HG03095 (cell line): ENCODE measurements around the gene SET.

Experiments
- ATAC-seq: cut with Tn5 transposase; IDR thresholded peaks from one replicate; pipeline ENCODE4 v1.9.1; 2021; ENCODE audit warnings: moderate library complexity; ENCODE audit not compliant: unreplicated experiment

SET gene

DNA sequence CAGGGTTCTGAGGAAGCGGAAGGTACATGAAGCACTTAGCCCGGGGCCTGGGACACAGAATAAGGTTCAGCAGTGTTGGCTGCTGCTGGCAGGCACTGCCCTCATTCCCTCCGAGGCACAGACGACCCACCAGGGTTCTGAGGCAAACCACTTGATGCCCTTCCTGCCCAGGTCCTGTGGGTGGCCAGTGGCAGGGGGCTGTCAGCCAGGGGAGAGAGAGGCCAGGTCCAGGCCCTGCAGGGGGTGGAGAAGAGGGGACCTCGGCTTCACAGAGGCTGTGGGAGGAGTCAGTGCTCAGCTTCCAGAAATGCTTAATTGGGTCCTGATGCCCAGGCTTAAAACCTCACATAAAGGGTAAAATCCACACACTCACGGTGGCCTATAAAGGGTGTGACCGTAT is 39.3 kb downstream of the SET start:
- no peak for ATAC-seq

DNA sequence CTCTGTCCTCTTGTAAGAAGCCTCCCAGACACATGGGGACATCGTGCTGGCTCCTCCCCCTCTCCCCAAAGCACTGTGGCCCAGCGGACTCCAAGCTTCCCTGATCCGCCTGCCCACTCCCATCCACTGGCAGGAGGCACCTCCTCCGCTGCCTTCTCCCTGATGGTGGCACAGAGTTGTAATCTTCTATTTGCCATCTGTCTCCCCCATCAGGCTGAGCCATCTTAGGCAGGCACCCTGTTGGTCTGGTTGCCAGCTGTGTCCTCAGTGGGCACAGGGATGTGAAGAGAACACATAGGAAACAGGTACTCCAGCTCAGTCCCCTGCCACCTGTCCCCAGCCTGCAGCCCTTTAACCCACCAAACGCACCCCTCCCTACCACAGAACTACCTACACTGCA is 40.3 kb downstream of the SET start:
- ATAC-seq: no peak

DNA sequence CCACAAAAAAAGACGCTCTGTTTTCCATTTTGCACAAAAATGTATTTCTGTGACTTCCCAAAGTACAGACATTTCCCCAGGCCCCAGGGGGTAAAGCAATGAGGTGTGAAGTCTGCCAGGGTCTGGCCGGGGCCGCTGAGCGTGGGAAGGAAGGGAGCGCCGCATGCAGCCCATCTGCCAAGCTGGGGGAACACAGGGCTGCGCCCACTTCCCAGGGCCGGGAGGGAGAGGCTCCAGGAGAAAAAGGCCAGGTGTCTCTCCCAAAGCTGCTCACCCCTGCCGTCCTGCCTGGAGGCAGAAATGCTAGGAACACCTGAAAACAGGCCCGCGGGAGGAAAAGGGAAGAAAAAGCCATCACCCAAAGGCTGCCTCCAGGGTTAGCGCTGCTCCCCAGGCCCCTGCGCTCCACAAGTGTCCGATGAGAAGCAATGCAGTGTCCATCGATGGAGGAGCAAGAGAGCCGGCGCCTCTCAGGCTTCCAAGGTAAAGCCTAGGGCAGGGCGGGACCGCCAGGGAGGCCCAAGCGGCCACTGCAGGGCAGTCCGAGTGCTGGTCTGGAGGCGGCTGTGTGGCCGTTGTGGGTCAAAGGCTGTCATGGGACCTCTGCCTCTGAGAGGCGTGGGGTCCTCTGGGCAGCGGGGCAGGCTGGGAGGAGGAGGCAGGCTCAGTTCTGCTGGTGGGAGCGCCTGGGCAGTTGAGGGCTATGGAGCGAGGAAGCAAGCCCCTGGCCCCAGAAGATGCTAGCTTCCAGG is 40.9 kb downstream of the SET start:
- ATAC-seq: no peak

GRCh38 chr9:128731093-128731492 is 42.1 kb downstream of the SET start:
- ATAC-seq: no peak

DNA sequence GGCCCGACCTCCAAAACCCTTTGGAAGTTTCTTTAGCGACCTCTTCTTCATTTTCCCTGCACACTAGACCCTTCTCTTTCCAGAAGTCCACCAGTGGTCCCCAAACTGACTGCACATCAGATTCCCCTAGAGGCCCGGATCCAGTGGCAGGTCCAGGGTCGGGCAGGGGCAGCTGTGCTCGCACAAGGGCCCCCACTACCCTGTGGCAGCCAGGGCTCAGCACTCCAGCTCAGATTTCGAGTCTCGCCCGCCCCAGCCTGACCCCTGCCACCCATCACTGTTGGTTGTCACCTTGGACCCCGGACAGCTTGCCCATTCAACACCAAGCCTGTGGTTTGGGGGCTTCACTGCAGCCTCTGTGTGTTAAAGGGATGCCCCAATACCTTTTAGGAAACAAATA is 42.7 kb downstream of the SET start:
- no peak for ATAC-seq

DNA sequence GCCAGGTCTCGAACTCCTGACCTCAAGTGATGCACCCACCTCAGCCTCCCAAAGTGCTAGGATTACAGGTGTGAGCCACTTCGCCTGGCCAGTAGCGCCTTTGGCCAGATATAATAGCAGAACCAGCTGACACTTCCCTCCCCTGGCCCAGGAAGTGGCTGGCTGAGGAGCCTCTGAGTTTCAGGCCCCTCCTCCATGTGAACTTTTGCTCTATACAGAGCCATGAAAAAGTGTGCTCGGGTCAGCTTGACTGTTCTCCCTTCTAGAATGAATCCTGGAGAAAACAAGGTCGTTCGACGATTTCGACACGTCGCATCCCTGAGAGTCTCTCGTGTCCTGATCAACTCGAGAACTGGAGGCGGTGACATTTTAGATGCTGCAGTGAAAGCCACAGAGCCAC is 43.6 kb downstream of the SET start:
- no peak for ATAC-seq

GRCh38 chr9:128733256-128733655 is 44.2 kb downstream of the SET start:
- no peak for ATAC-seq

- no peak for ATAC-seq
Observed at GRCh38 chr9:128735373-128735772, 46.4 kb downstream of the SET start.

DNA sequence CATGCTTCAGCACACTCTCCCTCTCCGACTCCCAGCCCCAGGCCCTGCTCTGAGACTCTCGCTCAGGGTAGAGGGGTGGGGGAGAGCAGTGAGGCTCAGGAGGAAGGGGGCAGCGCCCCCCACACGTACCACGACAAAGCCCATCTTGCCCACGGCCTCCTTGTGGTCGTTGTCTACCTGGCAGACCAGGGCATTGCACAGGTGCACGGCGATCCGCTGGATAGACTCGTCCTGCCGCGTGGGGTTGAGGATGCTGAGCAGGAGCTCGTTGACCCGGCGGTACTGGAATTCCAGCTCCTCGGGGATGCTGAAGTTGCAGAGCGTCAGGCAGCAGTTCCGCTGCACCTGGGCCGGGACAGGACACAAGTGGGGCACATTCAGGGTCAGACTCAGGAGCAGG is 53.4 kb downstream of the SET start:
- no peak for ATAC-seq

DNA sequence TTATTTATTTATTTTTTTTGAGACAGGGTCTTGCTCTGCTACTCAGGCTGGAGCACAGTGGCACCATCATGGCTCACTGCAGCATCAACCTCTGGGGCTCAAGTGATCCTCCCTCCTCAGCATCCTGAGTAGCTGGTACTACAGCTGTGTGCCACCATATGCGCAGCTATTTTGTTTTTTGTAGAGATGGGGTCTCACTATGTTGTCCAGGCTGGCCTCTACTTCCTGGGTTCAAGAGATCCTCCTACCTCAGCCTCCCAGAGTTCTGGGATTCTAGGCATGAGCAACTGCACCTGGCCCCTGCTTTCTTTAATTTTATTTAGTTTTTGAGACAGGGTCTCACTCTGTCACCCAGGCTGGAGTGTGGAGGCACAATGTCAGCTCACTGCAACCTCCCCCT is 54.4 kb downstream of the SET start:
- no peak for ATAC-seq
